NCI-H510A (cell line): ENCODE measurements around the gene TRMT11.
"Not testable (repeated sequence)": the region's sequence is repeated elsewhere in the genome, so short reads cannot be mapped to it uniquely, and the experiment has no call there.

Experiments used
- DNase-seq: peaks from one replicate; lab custom pipeline; 2025; lab: John Stamatoyannopoulos, UW

The TRMT11 gene

DNA sequence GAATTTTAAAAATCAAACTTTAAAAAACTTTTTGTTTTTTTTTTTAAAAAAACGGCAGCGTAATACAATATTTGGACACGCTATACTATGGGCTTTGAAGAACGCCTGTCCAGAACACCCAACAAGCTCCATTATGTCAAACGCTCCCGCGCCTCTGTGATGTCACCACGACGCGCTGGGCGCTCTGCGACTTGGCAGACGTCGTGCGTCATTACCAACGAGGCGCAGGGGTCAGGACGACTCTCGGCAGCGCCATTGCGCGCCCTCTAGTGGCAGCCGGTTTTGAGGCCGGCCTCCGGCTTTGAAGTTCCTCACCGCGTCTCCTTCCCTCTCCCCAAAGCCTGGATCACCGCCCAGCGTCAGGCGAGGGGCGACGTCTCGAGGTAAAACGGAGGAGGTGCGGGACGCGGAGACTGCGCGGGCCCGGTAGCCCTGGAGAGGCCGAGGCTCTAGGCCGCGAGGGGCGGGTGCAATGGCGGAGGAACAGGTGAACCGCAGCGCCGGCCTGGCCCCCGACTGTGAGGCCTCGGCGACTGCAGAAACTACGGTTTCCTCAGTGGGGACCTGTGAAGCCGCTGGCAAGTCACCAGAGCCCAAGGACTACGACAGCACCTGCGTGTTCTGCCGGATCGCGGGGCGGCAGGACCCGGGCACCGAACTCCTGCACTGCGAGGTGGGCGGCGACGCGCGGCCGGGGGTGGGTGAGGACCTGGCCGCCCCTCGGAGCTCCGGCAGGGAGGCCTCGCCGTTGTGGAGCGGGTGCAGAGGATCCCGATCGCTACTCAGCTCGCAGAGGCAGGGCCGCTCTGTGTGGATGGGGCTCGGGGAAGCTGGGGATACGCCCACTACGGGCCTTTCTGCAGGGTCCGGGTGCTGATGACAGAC is 29.6 kb upstream of the TRMT11 start, which contains the start of gene HINT3:
Gene HINT3 (plus strand): TSS at position 265 of the 885 bp plus-strand sequence. CDS start 208 bp downstream, at position 473.
- peak; percentile 91 for DNase-seq

DNA sequence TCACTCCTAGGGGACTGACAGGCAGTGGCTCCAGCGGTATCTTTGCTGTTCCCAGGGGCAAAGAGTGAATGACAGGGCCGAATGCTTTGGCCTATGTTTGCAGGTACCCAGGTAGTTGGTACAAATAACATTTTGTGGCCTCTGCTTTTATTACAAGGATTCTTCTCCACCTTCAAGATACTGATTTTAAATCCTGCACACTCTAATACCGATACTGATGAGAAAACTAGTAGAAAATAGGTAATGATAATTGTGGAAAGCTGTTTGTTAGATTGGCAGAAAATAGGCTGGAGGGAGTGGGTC is 29.0 kb upstream of the TRMT11 start:
- no peak for DNase-seq

DNA sequence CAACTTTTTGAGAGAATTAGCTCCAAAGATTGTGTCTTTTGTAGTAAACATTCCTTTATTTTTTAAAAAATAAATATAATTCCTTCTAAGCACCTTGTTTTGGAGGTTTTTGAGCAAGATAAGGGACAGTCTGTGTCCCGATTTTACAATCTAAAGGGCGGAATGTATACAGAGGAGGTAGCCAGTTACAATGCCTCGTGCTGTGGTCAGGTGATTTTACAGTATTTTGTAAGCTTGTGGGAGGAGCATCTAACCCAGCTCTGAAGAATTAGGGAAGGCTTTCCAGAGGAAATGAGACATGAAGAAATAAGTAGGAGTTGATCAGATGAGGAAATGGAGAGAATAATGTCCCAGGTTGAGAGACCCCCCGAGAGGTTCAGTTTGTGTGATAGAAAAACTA is 28.5 kb upstream of the TRMT11 start:
- no peak for DNase-seq

DNA sequence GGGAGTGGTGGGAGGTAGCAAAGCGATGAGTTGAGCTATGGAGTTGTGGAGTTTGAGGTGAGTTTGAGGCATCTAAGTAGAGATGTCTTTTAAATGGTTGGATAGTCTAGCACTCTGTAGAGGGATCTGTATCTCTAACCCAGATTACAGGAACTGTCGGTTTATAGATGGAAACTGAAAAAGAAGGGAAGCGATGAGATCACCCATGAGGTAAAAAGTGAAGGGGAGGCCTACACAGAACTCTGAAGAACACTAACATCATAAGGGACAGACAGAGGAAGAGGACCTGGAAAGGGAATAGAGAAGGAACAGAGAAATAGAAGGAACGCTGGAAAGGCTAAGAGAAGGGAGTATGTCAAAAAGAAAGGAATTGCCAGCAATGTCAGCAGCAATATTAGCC is 27.3 kb upstream of the TRMT11 start:
- no peak for DNase-seq

- no peak for DNase-seq
These were observed 25.2 kb upstream of the TRMT11 start for GRCh38 chr6:125961117-125961516.

DNA sequence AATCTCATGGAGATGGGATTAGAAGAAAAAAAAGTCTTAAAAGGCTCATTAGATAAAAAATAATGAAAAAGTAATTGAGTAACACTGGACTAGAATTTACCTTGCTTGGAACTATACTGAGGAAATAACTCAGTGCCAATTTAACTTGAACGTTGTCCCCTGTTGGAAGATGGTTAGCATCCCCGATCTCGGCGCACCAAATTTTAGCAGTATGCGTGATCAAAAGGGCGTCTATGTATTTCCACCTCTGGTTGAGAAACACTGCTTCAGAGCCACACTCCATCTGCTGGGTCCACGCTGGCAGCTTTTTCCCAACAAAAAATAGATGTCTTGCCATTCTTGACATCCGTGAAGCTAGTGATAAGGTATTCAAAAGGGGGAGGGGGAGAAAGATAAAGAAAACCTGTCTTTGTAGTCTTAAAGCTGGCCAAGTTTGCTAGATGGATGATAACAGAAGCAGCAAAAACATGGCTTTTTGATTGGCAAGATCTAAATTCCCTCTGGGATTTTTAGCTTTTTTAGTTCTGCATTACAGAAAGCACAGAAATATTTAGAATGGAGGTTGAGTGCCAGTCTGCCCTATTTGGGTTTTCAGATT is 23.3 kb upstream of the TRMT11 start:
- no peak for DNase-seq

DNA sequence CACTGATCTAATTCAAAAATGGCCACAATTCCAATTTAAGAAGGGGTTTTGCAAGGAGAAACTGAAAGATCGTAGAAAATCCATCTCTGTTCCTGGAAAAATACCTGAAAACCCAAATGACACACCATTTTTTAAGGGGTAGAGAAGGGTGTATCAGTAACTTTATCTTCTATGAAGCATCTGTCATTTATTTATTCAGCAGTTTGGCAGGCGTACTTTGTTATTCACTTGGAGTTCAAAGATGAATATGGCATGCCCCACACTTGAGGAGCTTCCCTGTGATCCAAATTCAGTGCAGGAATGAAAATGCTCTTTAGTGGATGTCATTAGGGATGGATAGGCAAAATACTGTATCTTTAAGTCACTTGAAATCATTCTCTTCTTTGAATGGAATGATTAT is 22.5 kb upstream of the TRMT11 start:
- no peak for DNase-seq

GRCh38 chr6:125966569-125966968 is 19.8 kb upstream of the TRMT11 start:
- DNase-seq = no peak

DNA sequence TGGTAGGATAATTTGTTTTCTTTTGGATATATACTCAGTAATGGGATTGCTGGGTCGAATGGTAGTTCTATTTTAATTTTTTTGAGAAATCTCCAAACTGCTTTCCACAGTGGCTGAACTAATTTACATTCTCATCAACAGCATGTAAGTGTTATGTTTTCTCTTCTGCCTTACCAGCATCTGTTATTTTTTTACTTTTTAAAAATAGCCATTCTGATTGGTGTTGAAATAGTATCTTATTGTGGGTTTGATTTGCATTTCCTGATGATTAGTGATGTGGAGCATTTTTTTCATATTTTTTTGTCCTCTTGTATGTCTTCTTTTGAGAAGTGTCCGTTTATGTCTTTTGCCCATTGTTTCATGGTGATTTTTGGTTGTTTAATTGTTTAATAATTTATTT is 17.8 kb upstream of the TRMT11 start:
- DNase-seq = no peak

DNA sequence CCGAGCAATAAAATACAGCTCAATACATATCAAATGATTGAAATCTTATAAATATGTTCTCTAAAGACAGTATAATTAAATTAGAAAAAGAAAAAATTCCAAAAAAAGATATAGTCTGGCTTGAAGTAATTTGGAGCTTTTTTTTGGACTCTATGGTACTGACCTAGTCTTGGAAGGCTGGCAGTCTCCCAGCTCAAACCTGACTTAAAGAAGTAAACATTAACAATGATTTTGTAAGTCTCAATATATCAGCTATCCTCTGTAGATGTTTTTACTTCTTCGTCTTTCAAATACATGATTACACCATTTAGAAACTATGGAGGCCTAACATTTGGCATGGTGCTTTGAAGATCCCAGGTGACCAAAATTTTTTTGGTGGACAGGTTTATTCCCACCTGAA is 15.6 kb upstream of the TRMT11 start:
- DNase-seq = no peak

DNA sequence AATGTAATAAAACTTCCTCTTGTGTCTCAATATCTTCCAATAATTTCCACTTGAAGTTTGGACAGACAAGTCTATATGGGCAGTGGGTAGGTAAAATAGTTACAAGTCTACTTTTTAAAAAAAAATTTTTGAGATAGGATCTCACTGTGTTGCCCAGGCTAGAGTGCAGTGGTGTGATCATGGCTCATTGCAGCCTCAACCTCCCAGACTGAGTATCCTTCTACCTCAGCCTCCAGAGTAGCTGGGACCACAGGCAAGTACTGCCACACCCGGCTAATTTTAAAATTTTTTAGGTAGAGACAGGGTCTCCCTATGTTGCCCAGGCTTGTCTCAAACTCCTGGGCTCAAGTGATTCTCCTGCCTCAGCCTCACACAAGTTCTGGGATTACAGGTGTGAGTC is 13.9 kb upstream of the TRMT11 start:
- not testable (repeated sequence) for DNase-seq

GRCh38 chr6:125974214-125974866 is 12.0 kb upstream of the TRMT11 start:
- DNase-seq = peak; percentile 4

DNA sequence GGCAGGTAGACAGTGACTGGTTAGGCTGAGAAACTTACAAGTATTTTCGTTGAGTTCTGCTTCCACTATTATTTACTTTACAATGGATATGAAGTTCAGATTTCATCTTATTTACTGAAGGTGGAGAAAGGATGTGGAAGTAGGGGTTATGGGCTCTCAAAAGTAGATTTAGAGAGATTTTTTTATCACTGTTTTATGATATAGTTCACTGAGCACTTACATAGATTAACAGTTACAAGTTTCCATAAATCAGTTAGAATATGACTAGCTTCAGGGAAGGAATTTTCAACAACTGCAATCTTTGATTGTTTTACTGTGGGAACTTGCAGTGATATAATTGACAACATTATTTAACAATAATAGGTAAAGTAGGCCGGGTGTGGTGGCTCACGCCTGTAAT is 7.2 kb upstream of the TRMT11 start:
- no peak for DNase-seq

- no peak for DNase-seq
These were observed 4.7 kb upstream of the TRMT11 start for GRCh38 chr6:125981571-125982185.

GRCh38 chr6:125983246-125983945 is 2.9 kb upstream of the TRMT11 start:
- no peak for DNase-seq

GRCh38 chr6:125984311-125984710 is 2.0 kb upstream of the TRMT11 start:
- no peak for DNase-seq

DNA sequence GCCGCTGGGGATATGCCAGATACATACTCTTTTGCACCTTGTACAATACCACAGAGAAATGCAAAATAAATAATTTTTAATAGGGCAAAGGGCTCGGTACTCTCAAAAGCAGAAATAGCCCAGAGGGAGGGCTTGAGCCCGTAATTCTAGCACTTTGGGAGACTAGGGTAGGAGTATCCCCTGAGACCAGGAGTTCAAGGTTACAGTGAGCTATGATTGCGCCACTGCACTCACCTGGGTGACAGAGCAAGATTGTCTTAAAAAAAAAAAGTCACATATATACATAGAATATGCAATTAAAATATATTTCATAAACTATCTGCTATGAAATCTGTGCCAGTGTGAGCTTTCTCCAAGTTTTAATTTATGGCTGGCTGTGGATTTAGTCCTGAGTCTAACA is 818 bp upstream of the TRMT11 start:
- no peak for DNase-seq

- DNase-seq = no peak
These were observed 400 bp upstream of the TRMT11 start for GRCh38 chr6:125985979-125986300.

DNA sequence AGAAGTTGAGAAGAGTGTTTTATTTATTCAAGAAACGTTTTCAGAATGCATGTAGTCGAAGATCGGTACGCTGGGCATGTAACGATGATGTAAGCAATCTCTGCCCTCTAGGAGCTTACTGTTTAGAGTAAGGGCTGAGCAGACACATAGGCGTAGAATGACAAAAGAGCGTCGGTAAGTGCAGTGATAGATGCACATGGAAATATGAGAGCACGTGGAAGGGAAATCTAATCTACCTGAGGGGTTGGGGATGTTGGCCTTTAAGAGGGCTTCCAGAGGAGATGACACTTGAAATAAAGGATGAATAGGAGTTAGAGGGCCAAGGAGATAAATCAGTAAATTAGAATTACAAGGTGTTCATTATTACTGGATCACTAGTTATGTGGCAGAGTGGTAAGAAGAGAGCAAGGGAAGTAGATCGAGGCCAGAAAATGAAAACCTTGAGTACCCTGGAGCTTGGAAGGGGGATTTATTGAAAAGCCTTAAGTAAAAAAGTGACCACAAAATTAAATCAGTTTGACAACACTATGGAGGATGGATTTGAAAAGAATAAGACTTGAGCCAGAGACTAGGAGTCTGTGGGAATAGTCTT is 782 bp downstream of the TRMT11 start:
- no peak for DNase-seq

GRCh38 chr6:125988280-125988679 is 1.9 kb downstream of the TRMT11 start:
- DNase-seq = no peak

GRCh38 chr6:125989631-125990030 is 3.3 kb downstream of the TRMT11 start:
- no peak for DNase-seq

- DNase-seq = no peak
These were observed 5.3 kb downstream of the TRMT11 start for GRCh38 chr6:125991653-125992052.
